GM19467 (cell line): ENCODE results near the gene GPR179.

ENCODE experiments used
- ATAC-seq: cut with Tn5 transposase; IDR thresholded peaks from one replicate; pipeline ENCODE4 v1.9.1; 2021; ENCODE audit warnings: mild to moderate bottlenecking, moderate library complexity; ENCODE audit not compliant: unreplicated experiment

Gene GPR179

GRCh38 chr17:38349097-38349730 lies 5.5 kb upstream of the GPR179 start:
- no peak for ATAC-seq

GRCh38 chr17:38345743-38346142 lies 2.0 kb upstream of the GPR179 start:
- no peak for ATAC-seq

GRCh38 chr17:38344420-38344745 lies 627 bp upstream of the GPR179 start:
- ATAC-seq, result no peak

- ATAC-seq, result no peak
Observed at GRCh38 chr17:38342886-38343607, 709 bp downstream of the GPR179 start.

GRCh38 chr17:38341035-38341721 lies 2.6 kb downstream of the GPR179 start:
- ATAC-seq, result no peak

GRCh38 chr17:38339891-38340290 lies 3.9 kb downstream of the GPR179 start:
- ATAC-seq, result no peak

- ATAC-seq, result no peak
Observed at GRCh38 chr17:38338535-38338934, 5.2 kb downstream of the GPR179 start.

- no peak for ATAC-seq
Observed at GRCh38 chr17:38338053-38338452, 5.7 kb downstream of the GPR179 start.

GRCh38 chr17:38336838-38337237 lies 6.9 kb downstream of the GPR179 start:
- ATAC-seq, result no peak

GRCh38 chr17:38334480-38335364 lies 9.0 kb downstream of the GPR179 start:
- ATAC-seq, result no peak

GRCh38 chr17:38333635-38334295 lies 10.0 kb downstream of the GPR179 start:
- no peak for ATAC-seq

- no peak for ATAC-seq
Observed at GRCh38 chr17:38332735-38333134, 11.0 kb downstream of the GPR179 start.

GRCh38 chr17:38330941-38331411 lies 12.8 kb downstream of the GPR179 start:
- no peak for ATAC-seq

- ATAC-seq, result no peak
Observed at GRCh38 chr17:38329808-38330730, 13.7 kb downstream of the GPR179 start.

- ATAC-seq, result no peak
Observed at GRCh38 chr17:38329284-38329683, 14.5 kb downstream of the GPR179 start.

GRCh38 chr17:38328620-38329019 lies 15.1 kb downstream of the GPR179 start:
- ATAC-seq, result no peak

- no peak for ATAC-seq
Observed at GRCh38 chr17:38327936-38328335, 15.8 kb downstream of the GPR179 start.

GRCh38 chr17:38326996-38327792 lies 16.6 kb downstream of the GPR179 start:
- ATAC-seq, result no peak
